ENCODE data around the gene UNC79. TPM values are rescaled to one million over a fixed set of nuclear protein-coding genes. Genes with fewer than 3 reads are reported as not detected.

The UNC79 gene
- total and polyA plus RNA-seq, 4 donors: 0.03 to 0.94 (median 0.14) TPM

GRCh38 chr14:93688239-93688666 lies 257.5 kb downstream of the UNC79 start:
- Histone ChIP-seq H3K4me1 (ENCODE audit: control insufficient read depth in 5 of 5, insufficient read depth in 5 of 5, low read length in 5 of 5) (no peaks in the 10 kb centered on the region), H3K27ac (ENCODE audit: low read depth in 1 of 2, low read length in 1 of 2) (no peak overlapping the region), H3K9me3 (ENCODE audit: control insufficient read depth in 4 of 4, insufficient read depth in 3 of 4, low read length in 3 of 4) (peaks cover 0 to 4% (median 0%) of the 10 kb centered on the region in 4 donors), H3K4me3 (no peak overlapping the region), H3K36me3 (ENCODE audit: control insufficient read depth in 4 of 4, insufficient read depth in 4 of 4, low read length in 4 of 4) (no peaks in the 10 kb centered on the region), H3K9ac (ENCODE audit: insufficient read depth in 1 of 2, low read length in 2 of 2) (no peak overlapping the region), H3K27me3 (ENCODE audit: control insufficient read depth in 3 of 3, insufficient read depth in 3 of 3, low read length in 2 of 3) (peaks cover 0 to 11% (median 2%) of the 10 kb centered on the region in 3 donors)
- WGBS, 2 donors: 18 to 27% methylated on average over 5 of the region's 5 CpGs
- no peak for TF ChIP-seq CTCF (IDR thresholded peaks at IDR 0.05; ENCODE audit: control extremely low read depth, extremely low read depth)
- ATAC-seq (ENCODE audit: insufficient read depth, low FRiP score) (no peak), DNase-seq (no peak)

GRCh38 chr14:93688820-93689219 lies 258.1 kb downstream of the UNC79 start:
- H3K4me1 ChIP-seq (ENCODE audit: control insufficient read depth in 5 of 5, insufficient read depth in 5 of 5, low read length in 5 of 5): no peaks in the 10 kb centered on the region
- no peak overlapping the region for H3K27ac ChIP-seq (ENCODE audit: low read depth in 1 of 2, low read length in 1 of 2)
- 55 to 71% methylated on average over 4 of the region's 4 CpGs for WGBS, 2 donors
- no peak overlapping the region for H3K9ac ChIP-seq (ENCODE audit: insufficient read depth in 1 of 2, low read length in 2 of 2)
- H3K9me3 ChIP-seq (ENCODE audit: control insufficient read depth in 4 of 4, insufficient read depth in 3 of 4, low read length in 3 of 4): peaks cover 0 to 4% (median 0%) of the 10 kb centered on the region in 4 donors
- no peaks in the 10 kb centered on the region for H3K36me3 ChIP-seq (ENCODE audit: control insufficient read depth in 4 of 4, insufficient read depth in 4 of 4, low read length in 4 of 4)
- DNase-seq: no peak
- H3K4me3 ChIP-seq: no peak overlapping the region
- peaks cover 0 to 11% (median 2%) of the 10 kb centered on the region in 3 donors for H3K27me3 ChIP-seq (ENCODE audit: control insufficient read depth in 3 of 3, insufficient read depth in 3 of 3, low read length in 2 of 3)
- TF ChIP-seq CTCF (IDR thresholded peaks at IDR 0.05; ENCODE audit: control extremely low read depth, extremely low read depth): no peak
- no peak for ATAC-seq (ENCODE audit: insufficient read depth, low FRiP score)

GRCh38 chr14:93690146-93690545 lies 259.4 kb downstream of the UNC79 start:
- H3K4me3 ChIP-seq: no peak overlapping the region
- H3K4me1 ChIP-seq (ENCODE audit: control insufficient read depth in 5 of 5, insufficient read depth in 5 of 5, low read length in 5 of 5): no peaks in the 10 kb centered on the region
- no peak for DNase-seq
- H3K36me3 ChIP-seq (ENCODE audit: control insufficient read depth in 4 of 4, insufficient read depth in 4 of 4, low read length in 4 of 4): no peaks in the 10 kb centered on the region
- peaks cover 0 to 4% (median 0%) of the 10 kb centered on the region in 4 donors for H3K9me3 ChIP-seq (ENCODE audit: control insufficient read depth in 4 of 4, insufficient read depth in 3 of 4, low read length in 3 of 4)
- H3K27ac ChIP-seq (ENCODE audit: low read depth in 1 of 2, low read length in 1 of 2): no peak overlapping the region
- TF ChIP-seq CTCF (IDR thresholded peaks at IDR 0.05; ENCODE audit: control extremely low read depth, extremely low read depth): no peak
- no peak overlapping the region for H3K9ac ChIP-seq (ENCODE audit: insufficient read depth in 1 of 2, low read length in 2 of 2)
- 63 to 73% methylated on average over 6 of the region's 6 CpGs for WGBS, 2 donors
- no peak for ATAC-seq (ENCODE audit: insufficient read depth, low FRiP score)
- peaks cover 0 to 11% (median 2%) of the 10 kb centered on the region in 3 donors for H3K27me3 ChIP-seq (ENCODE audit: control insufficient read depth in 3 of 3, insufficient read depth in 3 of 3, low read length in 2 of 3)

Data from lung (tissue), 12 donors.